HG03575 (cell line): ENCODE results near the gene AXIN1.
"Not testable (repeated sequence)": the region's sequence is repeated elsewhere in the genome, so short reads cannot be mapped to it uniquely, and the experiment has no call there.

Experiments used
- ATAC-seq: cut with Tn5 transposase; IDR thresholded peaks from one replicate; pipeline ENCODE4 v1.9.1; 2021; ENCODE audit not compliant: unreplicated experiment, insufficient number of reproducible peaks, low FRiP score; ENCODE audit errors: extremely low read depth

The AXIN1 gene, protein sequence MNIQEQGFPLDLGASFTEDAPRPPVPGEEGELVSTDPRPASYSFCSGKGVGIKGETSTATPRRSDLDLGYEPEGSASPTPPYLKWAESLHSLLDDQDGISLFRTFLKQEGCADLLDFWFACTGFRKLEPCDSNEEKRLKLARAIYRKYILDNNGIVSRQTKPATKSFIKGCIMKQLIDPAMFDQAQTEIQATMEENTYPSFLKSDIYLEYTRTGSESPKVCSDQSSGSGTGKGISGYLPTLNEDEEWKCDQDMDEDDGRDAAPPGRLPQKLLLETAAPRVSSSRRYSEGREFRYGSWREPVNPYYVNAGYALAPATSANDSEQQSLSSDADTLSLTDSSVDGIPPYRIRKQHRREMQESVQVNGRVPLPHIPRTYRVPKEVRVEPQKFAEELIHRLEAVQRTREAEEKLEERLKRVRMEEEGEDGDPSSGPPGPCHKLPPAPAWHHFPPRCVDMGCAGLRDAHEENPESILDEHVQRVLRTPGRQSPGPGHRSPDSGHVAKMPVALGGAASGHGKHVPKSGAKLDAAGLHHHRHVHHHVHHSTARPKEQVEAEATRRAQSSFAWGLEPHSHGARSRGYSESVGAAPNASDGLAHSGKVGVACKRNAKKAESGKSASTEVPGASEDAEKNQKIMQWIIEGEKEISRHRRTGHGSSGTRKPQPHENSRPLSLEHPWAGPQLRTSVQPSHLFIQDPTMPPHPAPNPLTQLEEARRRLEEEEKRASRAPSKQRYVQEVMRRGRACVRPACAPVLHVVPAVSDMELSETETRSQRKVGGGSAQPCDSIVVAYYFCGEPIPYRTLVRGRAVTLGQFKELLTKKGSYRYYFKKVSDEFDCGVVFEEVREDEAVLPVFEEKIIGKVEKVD

DNA sequence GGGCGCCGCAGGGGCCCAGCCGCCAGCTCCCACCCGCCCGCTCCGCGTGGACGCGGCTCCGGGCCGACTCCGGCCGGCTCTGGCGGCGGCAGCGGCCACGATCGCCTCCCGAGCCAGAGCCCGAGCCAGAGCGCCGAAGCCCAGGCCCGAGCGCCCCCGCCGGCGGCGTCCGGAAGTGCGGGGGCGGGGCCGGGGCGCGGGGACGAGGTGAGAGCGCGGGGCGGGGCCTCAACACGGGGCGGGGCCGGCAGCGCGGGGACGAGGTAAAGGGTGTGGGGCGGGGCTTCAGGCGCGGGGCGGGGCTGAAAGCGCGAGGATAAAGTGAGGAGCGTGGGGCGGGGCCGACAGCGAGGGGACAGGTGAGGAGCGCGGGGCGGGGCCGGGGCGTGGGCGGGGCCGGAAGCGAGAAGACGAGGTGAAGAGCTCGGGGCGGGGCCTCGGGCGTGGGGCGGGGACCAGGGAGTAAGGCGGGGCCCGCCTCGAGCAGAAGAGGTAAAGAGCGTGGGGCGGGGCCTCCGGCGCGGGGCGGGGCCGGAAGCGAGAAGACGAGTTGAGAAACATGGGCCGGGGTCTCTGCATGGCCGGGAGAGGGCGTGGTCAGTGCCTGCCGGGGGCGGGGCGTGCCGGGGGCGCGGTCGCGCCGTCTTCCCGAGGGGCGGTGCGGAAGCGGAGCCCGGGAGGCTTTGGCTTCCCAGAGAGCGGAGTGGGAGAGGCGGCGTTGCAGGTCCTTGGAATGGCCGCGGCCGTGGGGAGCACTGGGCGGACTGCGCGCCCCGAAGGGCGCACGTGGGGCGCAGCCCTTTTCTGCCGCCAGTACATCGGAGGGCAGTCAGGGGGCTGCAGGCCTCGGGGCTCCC, at the start of gene AXIN1:
AXIN1 (minus strand) TSS at position 177 of the 857 bp plus-strand sequence. CDS start 5,698 bp downstream, outside the sequence.
- no peak for ATAC-seq

DNA sequence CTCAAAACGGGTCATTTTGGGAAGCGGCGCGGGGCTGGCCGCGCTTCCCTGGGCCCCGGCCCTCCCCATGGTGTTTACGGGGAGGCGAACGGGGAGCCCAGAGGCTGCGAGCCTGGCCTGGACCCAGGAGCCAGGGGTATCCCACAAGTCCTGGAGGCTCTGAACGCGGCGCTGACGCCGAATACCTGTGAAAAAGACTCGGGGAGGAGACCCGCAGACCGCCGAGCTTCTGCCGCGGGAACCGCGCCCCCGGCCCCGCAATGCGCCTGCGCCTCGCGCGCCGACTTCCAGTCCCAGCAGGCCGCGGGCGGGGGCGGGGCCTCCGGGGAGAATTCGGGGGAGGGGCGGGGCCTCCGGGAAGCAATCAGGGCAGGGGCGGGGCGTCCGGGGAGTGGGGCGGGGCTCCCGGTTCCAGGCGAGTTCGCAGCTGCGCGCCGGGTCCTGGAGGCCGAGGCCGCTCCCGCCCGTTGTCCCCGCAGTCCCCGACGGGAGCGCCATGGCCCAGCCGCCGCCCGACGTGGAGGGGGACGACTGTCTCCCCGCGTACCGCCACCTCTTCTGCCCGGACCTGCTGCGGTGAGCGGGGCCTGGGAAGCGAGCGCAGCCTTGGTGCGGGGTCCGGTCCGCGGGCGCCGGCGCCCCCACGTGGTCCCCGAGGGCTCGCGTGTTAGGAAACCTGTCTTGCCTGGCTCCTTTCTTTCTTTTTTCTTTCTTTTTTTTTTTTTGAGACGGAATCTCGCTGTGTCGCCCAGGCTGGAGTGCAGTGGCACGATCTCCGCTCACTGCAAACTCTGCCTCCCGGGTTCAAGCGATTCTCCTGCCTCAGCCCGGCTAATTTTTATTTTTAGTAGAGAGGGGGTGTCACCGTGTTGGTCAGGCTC, 49.2 kb upstream of the AXIN1 start, which contains the start of gene DECR2:
DECR2 (plus strand) TSS at position 418 of the 881 bp plus-strand sequence; CDS start at position 497, 79 bp downstream.
- no peak for ATAC-seq

DNA sequence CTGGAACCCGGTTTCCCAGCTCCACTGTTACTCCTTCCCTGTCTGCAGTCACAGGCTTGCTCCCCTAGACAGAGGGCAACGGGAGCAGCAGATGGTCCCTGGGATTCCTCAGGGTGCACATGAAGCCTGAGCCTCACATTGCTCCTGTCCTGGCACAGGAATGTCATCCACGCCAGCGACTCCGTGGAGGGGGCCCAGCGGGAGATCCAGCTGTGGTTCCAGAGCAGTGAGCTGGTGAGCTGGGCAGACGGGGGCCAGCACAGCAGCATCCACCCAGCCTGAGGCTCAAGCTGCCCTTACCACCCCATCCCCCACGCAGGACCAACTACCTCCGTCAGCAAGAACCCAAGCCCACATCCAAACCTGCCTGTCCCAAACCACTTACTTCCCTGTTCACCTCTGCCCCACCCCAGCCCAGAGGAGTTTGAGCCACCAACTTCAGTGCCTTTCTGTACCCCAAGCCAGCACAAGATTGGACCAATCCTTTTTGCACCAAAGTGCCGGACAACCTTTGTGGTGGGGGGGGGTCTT, 47.6 kb upstream of the AXIN1 start:
- no peak for ATAC-seq

DNA sequence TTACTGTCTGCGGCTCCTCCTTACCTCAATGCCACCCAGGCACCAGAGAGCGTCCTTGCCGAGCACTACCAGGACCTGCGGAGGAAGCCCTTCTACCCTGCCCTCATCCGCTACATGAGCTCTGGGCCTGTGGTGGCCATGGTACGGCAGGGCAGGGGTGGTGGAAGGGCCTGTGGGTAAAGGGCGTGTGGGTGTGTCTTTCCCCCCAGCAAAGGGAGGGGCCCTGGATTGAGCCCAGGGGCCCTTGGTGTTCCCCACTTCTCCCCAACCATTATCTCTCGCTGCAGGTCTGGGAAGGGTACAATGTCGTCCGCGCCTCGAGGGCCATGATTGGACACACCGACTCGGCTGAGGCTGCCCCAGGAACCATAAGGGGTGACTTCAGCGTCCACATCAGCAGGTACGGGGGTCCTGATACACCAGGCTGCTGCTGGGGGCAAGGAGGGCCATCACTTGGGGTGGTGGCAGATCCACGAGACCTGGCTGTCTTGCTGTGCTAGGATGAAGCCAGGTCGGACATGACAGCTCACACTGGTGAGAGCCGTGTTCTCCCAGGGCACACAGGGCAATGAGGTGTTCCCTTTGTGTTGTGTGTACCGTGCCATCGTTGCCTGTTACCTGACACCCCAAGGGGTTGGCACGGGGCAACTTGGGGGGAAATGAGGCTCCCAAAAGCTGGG, 47.0 kb upstream of the AXIN1 start:
- no peak for ATAC-seq

DNA sequence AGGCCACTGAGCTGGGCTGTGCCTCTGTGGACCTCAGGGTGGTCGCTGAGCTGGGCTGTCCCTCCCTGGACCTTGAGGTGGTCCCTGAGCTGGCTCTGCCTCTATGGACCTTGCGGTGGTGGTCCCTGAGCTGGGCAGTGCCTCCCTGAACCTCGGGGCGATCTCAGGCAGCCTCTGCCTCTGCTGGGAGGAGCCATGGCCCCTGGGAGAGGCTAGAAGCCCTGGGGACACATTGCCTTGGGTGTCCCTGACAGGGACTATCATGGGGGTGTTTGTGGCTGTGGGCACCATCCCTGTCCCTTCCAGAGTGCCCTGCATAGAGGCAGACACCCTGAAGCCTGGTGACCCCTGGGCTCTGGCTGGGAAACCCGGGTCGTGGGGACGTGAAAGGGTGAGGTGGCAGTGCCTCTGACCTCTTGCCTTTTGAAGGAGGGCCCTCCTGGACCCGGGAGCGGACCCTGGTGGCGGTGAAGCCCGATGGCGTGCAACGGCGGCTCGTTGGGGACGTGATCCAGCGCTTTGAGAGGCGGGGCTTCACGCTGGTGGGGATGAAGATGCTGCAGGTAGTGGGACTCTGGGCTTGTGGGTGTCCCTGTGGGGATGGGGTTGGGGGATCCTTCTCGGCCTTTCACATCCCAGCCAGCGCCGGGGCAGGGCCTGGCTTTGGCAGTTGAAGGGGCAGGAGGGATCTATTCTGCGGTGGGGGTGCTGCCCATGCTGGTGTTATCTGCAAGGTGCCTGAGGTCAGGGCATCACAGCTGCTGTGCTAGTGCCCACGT, 46.2 kb upstream of the AXIN1 start:
- no peak for ATAC-seq

DNA sequence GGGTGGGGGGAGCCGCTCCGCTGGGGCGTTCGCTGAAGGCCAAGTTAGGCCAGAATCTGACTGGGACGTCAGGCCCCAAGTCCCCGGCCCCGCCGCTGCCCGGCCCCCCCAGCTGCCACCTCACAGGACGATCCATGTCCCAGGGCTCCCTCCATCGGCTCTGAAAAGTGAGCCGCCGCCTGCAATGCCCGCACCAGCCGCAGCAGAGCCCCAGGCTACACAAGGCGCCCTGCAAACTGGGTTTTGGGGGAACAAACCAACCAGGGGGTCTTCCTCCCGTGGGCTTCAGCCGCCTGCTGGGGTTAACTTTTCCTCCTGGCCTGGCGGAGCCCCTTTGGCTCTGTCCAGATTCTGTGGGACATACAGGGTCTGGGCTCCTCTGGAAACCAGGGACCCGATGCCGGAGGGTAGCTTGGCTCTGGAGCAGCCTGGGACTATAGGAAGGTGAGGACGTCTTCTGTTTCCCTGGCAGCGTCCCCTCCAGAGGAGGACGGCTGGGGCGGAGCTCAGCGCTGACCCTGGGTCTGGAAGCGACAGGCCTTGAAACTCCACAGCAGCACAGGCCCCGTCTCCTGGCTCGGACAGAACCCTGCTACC, 45.3 kb upstream of the AXIN1 start:
- no peak for ATAC-seq

DNA sequence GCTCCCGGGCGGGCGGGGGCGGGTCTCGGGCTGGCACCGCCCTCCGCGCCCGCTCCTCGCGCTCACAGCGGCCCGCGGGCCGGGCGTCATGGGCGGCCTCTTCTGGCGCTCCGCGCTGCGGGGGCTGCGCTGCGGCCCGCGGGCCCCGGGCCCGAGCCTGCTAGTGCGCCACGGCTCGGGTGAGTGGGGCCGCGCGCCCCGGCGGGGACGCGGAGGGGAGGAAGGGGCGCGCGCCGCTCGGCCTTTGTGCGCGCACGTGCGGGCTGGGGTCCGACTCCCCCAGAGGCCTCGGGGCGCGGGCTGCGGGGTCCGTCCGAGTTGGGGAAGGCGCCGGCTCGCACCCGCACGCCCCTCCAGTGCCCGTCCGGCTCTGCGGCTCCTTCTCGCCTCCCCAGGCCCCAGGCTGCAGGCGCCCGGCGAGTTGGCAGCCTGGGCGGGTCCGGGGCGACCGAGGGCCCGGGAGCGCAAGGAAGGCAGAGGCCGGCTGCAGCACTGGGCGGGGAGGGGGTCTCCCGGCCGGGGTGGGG, 44.7 kb upstream of the AXIN1 start, which contains the start of gene NME4:
NME4 (plus strand) TSS at position 65 of the 527 bp plus-strand sequence; CDS start at position 89, 24 bp downstream.
- no peak for ATAC-seq

DNA sequence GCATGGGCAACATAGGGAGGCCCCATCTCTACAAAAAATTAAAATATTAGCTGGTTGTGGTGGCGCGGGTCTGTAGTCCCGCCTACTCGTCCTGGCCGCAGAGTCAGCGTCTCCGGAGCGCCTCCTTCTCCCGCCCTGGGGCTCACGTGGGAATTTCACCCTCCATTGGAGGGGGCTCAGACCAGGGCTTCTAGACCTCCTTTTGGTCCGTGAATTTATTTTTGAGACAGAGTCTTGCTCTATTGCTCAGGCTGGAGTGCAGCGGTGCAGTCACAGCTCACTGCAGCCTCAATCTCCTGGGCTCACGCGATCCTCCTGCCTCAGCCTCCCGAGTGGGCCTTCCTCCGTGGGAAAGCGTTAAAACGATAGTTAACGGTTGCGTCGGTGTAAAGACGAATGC, 44.1 kb upstream of the AXIN1 start:
- ATAC-seq: no peak

DNA sequence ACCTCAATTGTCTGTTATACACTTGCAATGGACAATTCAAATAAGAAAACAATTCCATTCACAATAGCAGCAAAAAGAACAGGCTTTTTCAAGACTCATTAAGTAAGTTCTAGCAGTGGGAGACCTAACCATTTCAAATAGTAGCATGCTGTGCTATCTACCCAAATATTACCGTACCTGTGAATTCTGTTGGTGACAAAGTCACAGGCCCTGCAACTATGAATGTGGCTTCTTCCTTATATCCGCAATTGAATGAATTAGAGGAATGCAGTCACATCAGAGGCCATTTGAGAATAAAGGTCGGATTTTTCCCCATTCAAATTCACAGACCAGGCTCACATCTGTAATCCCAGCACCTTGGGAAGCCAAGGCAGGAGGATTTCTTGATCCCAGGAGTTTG, 43.7 kb upstream of the AXIN1 start:
- no peak for ATAC-seq

DNA sequence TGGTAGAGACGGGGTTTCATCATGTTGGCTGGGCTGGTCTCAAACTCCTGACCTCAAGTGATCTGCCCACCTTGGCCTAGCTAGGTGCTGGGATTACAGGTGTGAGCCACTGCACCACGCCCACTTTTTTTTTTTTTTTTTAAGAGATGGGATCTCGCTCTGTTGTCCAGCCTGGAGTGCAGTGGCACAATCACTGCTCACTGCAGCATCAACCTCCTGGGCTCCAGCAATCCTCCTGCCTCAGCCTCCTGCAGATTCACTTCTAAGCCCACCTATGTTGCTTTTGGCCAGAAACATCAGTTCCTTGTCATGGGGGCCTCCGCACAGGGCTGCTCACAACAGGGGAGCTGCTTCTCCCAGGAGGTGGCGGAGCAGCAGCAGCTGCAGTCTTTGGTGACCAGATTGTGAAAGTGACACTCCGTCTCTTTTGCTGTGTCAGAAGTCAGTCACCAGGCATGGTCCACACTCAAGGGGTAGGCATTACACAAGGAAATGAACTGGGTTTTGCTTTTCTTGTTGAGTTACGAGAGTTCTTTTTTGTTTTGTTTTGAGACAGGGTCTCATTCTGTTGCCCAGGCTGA, 40.0 kb upstream of the AXIN1 start:
- no peak for ATAC-seq

DNA sequence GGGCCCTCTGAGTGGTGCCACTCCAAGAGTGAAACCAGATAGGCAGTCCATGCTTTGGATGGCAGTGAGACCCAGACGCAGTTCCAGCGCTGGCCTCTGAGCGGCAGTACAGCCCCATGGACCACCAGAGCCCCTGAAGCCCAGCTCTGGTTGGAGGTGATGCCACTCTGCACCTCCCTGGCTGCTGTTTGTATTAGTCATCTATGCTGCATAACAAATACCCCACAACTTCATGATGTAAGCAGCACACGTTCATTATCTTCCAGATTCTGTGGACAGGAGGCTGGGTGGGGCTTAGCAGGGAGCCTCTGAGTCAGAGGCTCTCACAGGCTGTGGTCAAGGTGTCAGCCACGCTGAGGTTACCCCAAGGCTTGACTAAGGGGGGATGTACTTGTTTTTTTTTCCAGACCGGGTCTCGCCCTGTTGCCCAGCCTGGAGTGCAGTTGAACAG, 39.4 kb upstream of the AXIN1 start:
- ATAC-seq: no peak

DNA sequence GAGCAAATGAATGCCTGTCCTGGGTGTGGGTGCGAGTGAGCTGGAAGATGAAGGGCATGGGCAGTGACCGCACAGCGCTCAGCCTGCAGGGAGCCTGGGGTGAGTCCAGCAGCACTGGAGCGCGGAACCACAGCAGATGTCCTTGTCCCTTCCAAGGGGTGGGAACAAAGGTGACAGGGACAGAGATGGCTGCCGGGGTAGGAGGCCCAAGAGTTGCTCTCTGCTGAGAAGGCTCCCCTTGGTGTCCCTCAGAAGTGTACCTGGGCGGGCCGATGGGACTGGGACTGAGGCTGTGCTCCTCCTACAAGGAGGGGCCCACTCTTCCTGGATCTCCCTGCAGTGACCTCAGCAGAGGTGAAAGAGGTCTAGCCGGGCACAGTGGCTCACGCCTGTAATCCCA, 36.8 kb upstream of the AXIN1 start:
- no peak for ATAC-seq

DNA sequence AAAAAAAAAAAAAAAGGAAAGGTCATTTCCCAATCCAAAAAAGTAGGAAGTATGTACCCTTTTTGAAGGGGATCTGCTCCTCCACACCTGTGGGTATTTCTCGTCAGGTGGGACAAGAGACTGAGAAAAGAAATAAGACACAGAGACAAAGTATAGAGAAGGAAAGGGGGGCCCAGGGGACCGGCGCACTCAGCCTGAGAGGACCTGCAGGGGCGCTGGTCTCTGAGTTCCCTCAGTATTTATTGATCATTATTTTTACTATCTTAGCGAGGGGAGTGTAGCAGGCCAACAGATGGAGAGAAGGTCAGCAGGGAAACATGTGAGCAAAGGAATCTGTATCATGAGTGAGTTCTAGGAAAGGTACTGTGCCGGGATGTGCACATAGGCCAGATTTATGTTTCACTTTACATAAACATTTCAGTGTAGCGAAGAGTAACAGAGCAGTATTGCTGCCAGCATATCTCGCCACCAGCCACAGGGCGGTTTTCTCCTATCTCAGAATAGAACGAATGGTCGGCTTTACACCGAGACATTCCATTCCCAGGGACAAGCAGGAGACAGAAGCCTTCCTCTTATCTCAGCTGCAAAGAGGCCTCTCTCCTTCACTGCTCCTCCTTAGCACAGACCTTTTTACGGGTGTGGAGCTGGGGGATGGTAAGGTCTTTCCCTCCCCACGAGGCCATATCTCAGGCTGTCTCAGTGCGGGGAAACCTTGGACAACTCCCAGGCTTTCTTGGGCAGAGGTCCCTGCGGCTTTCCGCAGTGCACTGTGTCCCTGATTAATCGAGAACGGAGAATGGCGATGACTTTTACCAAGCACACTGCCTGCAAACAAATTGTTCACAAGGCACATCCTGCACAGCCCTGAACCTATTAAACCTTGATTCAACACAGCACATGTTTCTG, 35.5 kb upstream of the AXIN1 start:
- ATAC-seq: not testable (repeated sequence)

DNA sequence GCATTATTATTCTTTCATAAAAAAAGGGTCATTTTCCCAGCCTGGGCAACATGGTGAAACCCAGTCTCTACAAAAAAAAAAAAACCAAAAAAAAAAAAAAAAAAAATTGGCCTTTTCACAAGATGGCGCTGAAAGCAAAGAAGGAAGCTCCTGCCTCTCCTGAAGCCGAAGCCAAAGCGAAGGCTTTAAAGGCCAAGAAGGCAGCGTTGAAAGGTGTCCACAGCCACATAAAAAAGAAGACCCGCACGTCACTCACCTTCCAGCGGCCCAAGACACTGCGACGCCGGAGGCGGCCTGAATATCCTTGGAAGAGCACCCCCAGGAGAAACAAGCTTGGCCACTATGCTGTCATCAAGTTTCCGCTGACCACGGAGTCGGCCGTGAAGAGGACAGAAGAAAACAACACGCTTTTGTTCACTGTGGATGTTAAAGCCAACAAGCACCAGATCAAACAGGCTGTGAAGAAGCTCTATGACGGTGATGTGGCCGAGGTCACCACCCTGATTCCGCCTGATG, 34.2 kb upstream of the AXIN1 start:
- ATAC-seq: no peak
